ENCODE results near the gene SKI. TPM values are rescaled to one million over a fixed set of nuclear protein-coding genes. Genes with fewer than 3 reads are reported as not detected.

SKI gene
- total RNA-seq, 2 experiments from 2014 or later: 4.7 to 11.7 TPM

GRCh38 chr1:2356911-2357845 is 129.1 kb downstream of the SKI start:
- H4K20me1 ChIP-seq (ENCODE audit: insufficient read depth, low read length): no peaks in the 10 kb centered on the region
- H3K79me2 ChIP-seq (ENCODE audit: insufficient read depth, low read depth, low read length): no peaks in the 10 kb centered on the region
- H3K36me3 ChIP-seq (ENCODE audit: insufficient read depth, low read length): no peaks in the 10 kb centered on the region
- no peak overlapping the region for H3K4me3 ChIP-seq (ENCODE audit: low read depth, low read length, poor library complexity, severe bottlenecking)
- H3K27ac ChIP-seq (ENCODE audit: low read depth, low read length, poor library complexity, severe bottlenecking): no peak overlapping the region
- CTCF ChIA-PET (ENCODE audit: unreplicated experiment): no interaction called here
- no peak overlapping the region for H2AFZ ChIP-seq (ENCODE audit: low read length)
- POLR2A ChIA-PET: no interaction called here
- TF ChIP-seq EZH2phosphoT487 (IDR thresholded peaks at IDR 0.05; ENCODE audit: borderline replicate concordance, low read depth, low read length) (no peak), CTCF (conservative IDR thresholded peaks at IDR 0.05; ENCODE audit: low read length) (no peak)
- BruUV-seq (replicated peaks): no TSS peak
- intact Hi-C loops (cut with micrococcal nuclease; ENCODE audit: unreplicated experiment): no loop called here
- H3K4me1 ChIP-seq (ENCODE audit: insufficient read depth, low read length, poor library complexity, severe bottlenecking): no peaks in the 10 kb centered on the region
- no peaks in the 10 kb centered on the region for H3K9me3 ChIP-seq (ENCODE audit: low read length)
- H3K4me2 ChIP-seq (ENCODE audit: low read length): no peak overlapping the region
- DNase-seq (ENCODE audit: low spot score): no peak
- H3K9me2 ChIP-seq (ENCODE audit: insufficient read depth, low read length): no peaks in the 10 kb centered on the region

- TF ChIP-seq EZH2phosphoT487 (IDR thresholded peaks at IDR 0.05; ENCODE audit: borderline replicate concordance, low read depth, low read length): no peak
- TF ChIP-seq CTCF (conservative IDR thresholded peaks at IDR 0.05; ENCODE audit: low read length): no peak
- Histone ChIP-seq H3K4me2 (ENCODE audit: low read length) (no peak overlapping the region), H2AFZ (ENCODE audit: low read length) (no peak overlapping the region), H3K27ac (ENCODE audit: low read depth, low read length, poor library complexity, severe bottlenecking) (no peak overlapping the region), H3K79me2 (ENCODE audit: insufficient read depth, low read depth, low read length) (no peaks in the 10 kb centered on the region), H3K9me3 (ENCODE audit: low read length) (no peaks in the 10 kb centered on the region; the same call in 1 of the 2 replicates), H3K9me2 (ENCODE audit: insufficient read depth, low read length) (no peaks in the 10 kb centered on the region), H4K20me1 (ENCODE audit: insufficient read depth, low read length) (no peaks in the 10 kb centered on the region), H3K4me3 (ENCODE audit: low read depth, low read length, poor library complexity, severe bottlenecking) (no peak overlapping the region), H3K36me3 (ENCODE audit: insufficient read depth, low read length) (no peaks in the 10 kb centered on the region), H3K4me1 (ENCODE audit: insufficient read depth, low read length, poor library complexity, severe bottlenecking) (no peaks in the 10 kb centered on the region)
- ChIA-PET CTCF (ENCODE audit: unreplicated experiment) (no interaction called here), POLR2A (no interaction called here)
- BruUV-seq (replicated peaks): no TSS peak
- DNase-seq (ENCODE audit: low spot score): no peak
- intact Hi-C loops (cut with micrococcal nuclease; ENCODE audit: unreplicated experiment): no loop called here
These were observed 130.0 kb downstream of the SKI start for GRCh38 chr1:2358072-2358471.

All from OCI-LY7 (cell line).